Trophoblast cell (in vitro differentiated cells and primary cell): ENCODE data around the gene TH.
"Not testable (repeated sequence)": the region's sequence is repeated elsewhere in the genome, so short reads cannot be mapped to it uniquely, and the experiment has no call there.

Experiments
- DNase-seq, 2 donors: peaks; one replicate each; pipeline ENCODE4 v3.0.0-alpha.2; 2016
- H2AFZ ChIP-seq: 2 replicates; pipeline ENCODE4 v1.6.1; 2013; ENCODE audit warnings: low read length, moderate library complexity, mild to moderate bottlenecking; ENCODE audit not compliant: insufficient read depth, poor library complexity
- H2AK5ac ChIP-seq: 2 replicates; pipeline ENCODE4 v1.6.1; 2013; ENCODE audit warnings: mild to moderate bottlenecking, low read length
- H2BK120ac ChIP-seq: 2 replicates; pipeline ENCODE4 v1.6.1; 2013; ENCODE audit warnings: low read length, mild to moderate bottlenecking, moderate library complexity; ENCODE audit not compliant: insufficient read depth, poor library complexity
- H2BK12ac ChIP-seq: 2 replicates; pipeline ENCODE4 v1.6.1; 2013; ENCODE audit warnings: mild to moderate bottlenecking, low read length, moderate library complexity
- H2BK5ac ChIP-seq: 2 replicates; pipeline ENCODE4 v1.6.1; 2013; ENCODE audit warnings: low read length, low read depth, moderate library complexity, mild to moderate bottlenecking; ENCODE audit not compliant: poor library complexity
- H3K14ac ChIP-seq: 2 replicates; pipeline ENCODE4 v1.6.1; 2013; ENCODE audit warnings: mild to moderate bottlenecking, low read length
- H3K18ac ChIP-seq: 2 replicates; pipeline ENCODE4 v1.6.1; 2013; ENCODE audit warnings: mild to moderate bottlenecking, low read length
- H3K23ac ChIP-seq: 2 replicates; pipeline ENCODE4 v1.6.1; 2013; ENCODE audit warnings: low read length
- H3K27ac ChIP-seq: 2 replicates; pipeline ENCODE4 v1.5.1; 2013; ENCODE audit warnings: low read depth, mild to moderate bottlenecking, inconsistent platforms, low read length, moderate library complexity
- H3K27me3 ChIP-seq: 2 replicates; pipeline ENCODE4 v1.6.1; 2013; ENCODE audit warnings: inconsistent platforms, mild to moderate bottlenecking, low read length, moderate library complexity; ENCODE audit not compliant: insufficient read depth
- H3K36me3 ChIP-seq, 2 experiments: 1 replicate in 1 of 2; 2 replicates in 1 of 2; pipeline ENCODE4 v1.6.1; 2013; ENCODE audit warnings: low read length in 2 of 2, mild to moderate bottlenecking in 2 of 2, moderate library complexity in 1 of 2; ENCODE audit not compliant: insufficient read depth in 2 of 2, control insufficient read depth in 1 of 2
- H3K4ac ChIP-seq: 2 replicates; pipeline ENCODE4 v1.6.1; 2013; ENCODE audit warnings: low read depth, mild to moderate bottlenecking, low read length, moderate library complexity
- H3K4me1 ChIP-seq, 2 experiments: 1 replicate in 1 of 2; 2 replicates in 1 of 2; pipeline ENCODE4 v1.6.1; 2013; ENCODE audit warnings: low read length in 2 of 2, mild to moderate bottlenecking in 2 of 2, moderate library complexity in 1 of 2; ENCODE audit not compliant: insufficient read depth in 2 of 2, control insufficient read depth in 1 of 2
- H3K4me2 ChIP-seq: 2 replicates; pipeline ENCODE4 v1.6.1; 2013; ENCODE audit warnings: inconsistent platforms, mild to moderate bottlenecking, low read length, moderate library complexity
- H3K4me3 ChIP-seq: 2 replicates; pipeline ENCODE4 v1.5.1; 2013; ENCODE audit warnings: mild to moderate bottlenecking, low read depth, low read length, inconsistent platforms
- H3K79me1 ChIP-seq: one replicate; pipeline ENCODE4 v1.6.1; 2013; ENCODE audit warnings: low read length
- H3K79me2 ChIP-seq: 2 replicates; pipeline ENCODE4 v1.6.1; 2013; ENCODE audit warnings: low read length, mild to moderate bottlenecking; ENCODE audit not compliant: control insufficient read depth, insufficient read depth, poor library complexity
- H3K9ac ChIP-seq: 2 replicates; pipeline ENCODE4 v1.6.1; 2013; ENCODE audit warnings: mild to moderate bottlenecking, low read length
- H3K9me3 ChIP-seq: 2 replicates; pipeline ENCODE4 v1.6.1; 2013; ENCODE audit warnings: low read depth, mild to moderate bottlenecking, control low read depth, inconsistent platforms, low read length; ENCODE audit not compliant: insufficient read depth
- H4K12ac ChIP-seq: 2 replicates; pipeline ENCODE4 v1.6.1; 2013; ENCODE audit warnings: low read depth, mild to moderate bottlenecking, low read length, moderate library complexity
- H4K8ac ChIP-seq: 2 replicates; pipeline ENCODE4 v1.6.1; 2013; ENCODE audit warnings: low read depth, mild to moderate bottlenecking, low read length, moderate library complexity
- H4K91ac ChIP-seq: one replicate; pipeline ENCODE4 v1.6.1; 2013; ENCODE audit warnings: low read depth, mild to moderate bottlenecking, low read length, moderate library complexity
- WGBS: extraction: QIAGEN DNeasy Blood & Tissue Kit; methylation state at CpG from one replicate; pipeline ENCODE4 v1.1.7; 2013; ENCODE audit warnings: missing lambda C conversion rate; ENCODE audit not compliant: insufficient read length, insufficient coverage; ENCODE audit errors: extremely low coverage; 5-methylcytosine and 5-hydroxymethylcytosine counted together

TH gene

GRCh38 chr11:2180347-2180746 lies 8.7 kb upstream of the TH start:
- no CpG with 5 or more reads among the region's 15 CpGs for WGBS
- H3K4me2 ChIP-seq, result no peak overlapping the region
- H4K91ac ChIP-seq, result no peak overlapping the region
- H3K23ac ChIP-seq, result no peak overlapping the region
- H3K9ac ChIP-seq, result no peak overlapping the region
- H3K4ac ChIP-seq, result no peak overlapping the region
- no peaks in the 10 kb centered on the region for H3K27me3 ChIP-seq
- no peaks in the 10 kb centered on the region for H3K79me2 ChIP-seq
- no peak overlapping the region for H3K14ac ChIP-seq
- no peaks in the 10 kb centered on the region for H3K79me1 ChIP-seq
- H3K27ac ChIP-seq, result no peak overlapping the region
- no peak overlapping the region for H2BK5ac ChIP-seq
- H3K9me3 ChIP-seq, result peaks cover 4% of the 10 kb centered on the region
- no peak overlapping the region for H4K8ac ChIP-seq
- H3K4me1 ChIP-seq, result no peaks in the 10 kb centered on the region
- H3K18ac ChIP-seq, result no peak overlapping the region
- no peak overlapping the region for H2AK5ac ChIP-seq
- no peak overlapping the region for H2BK12ac ChIP-seq
- no peak for DNase-seq
- H3K36me3 ChIP-seq, result no peaks in the 10 kb centered on the region
- no peak overlapping the region for H2AFZ ChIP-seq
- H4K12ac ChIP-seq, result no peak overlapping the region
- no peak overlapping the region for H2BK120ac ChIP-seq
- no peak overlapping the region for H3K4me3 ChIP-seq

GRCh38 chr11:2179516-2179915 lies 7.9 kb upstream of the TH start:
- no peak overlapping the region for H2AFZ ChIP-seq
- H3K36me3 ChIP-seq, result no peaks in the 10 kb centered on the region
- no peak for DNase-seq
- no peak overlapping the region for H3K14ac ChIP-seq
- H4K8ac ChIP-seq, result no peak overlapping the region
- no peak overlapping the region for H3K4me3 ChIP-seq
- no peaks in the 10 kb centered on the region for H3K79me1 ChIP-seq
- H3K4me1 ChIP-seq, result no peaks in the 10 kb centered on the region
- no peak overlapping the region for H2BK5ac ChIP-seq
- H3K4me2 ChIP-seq, result no peak overlapping the region
- no peak overlapping the region for H3K18ac ChIP-seq
- H3K4ac ChIP-seq, result no peak overlapping the region
- H2AK5ac ChIP-seq, result no peak overlapping the region
- WGBS, result no CpG with 5 or more reads among the region's 10 CpGs
- peaks cover 4% of the 10 kb centered on the region for H3K9me3 ChIP-seq
- H3K79me2 ChIP-seq, result no peaks in the 10 kb centered on the region
- no peak overlapping the region for H3K23ac ChIP-seq
- no peak overlapping the region for H4K12ac ChIP-seq
- no peak overlapping the region for H4K91ac ChIP-seq
- no peak overlapping the region for H3K9ac ChIP-seq
- H2BK12ac ChIP-seq, result no peak overlapping the region
- H3K27ac ChIP-seq, result no peak overlapping the region
- H2BK120ac ChIP-seq, result no peak overlapping the region
- H3K27me3 ChIP-seq, result no peaks in the 10 kb centered on the region

- H3K9ac ChIP-seq, result no peak overlapping the region
- WGBS, result no CpG with 5 or more reads among the region's 16 CpGs
- peaks cover 4% of the 10 kb centered on the region for H3K9me3 ChIP-seq
- no peak overlapping the region for H3K4me2 ChIP-seq
- no peaks in the 10 kb centered on the region for H3K36me3 ChIP-seq
- no peak overlapping the region for H3K23ac ChIP-seq
- H2BK120ac ChIP-seq, result no peak overlapping the region
- no peak overlapping the region for H2BK12ac ChIP-seq
- H3K79me1 ChIP-seq, result no peaks in the 10 kb centered on the region
- no peaks in the 10 kb centered on the region for H3K27me3 ChIP-seq
- peak; percentile 38 to 43 for DNase-seq
- H3K27ac ChIP-seq, result no peak overlapping the region
- no peak overlapping the region for H3K4me3 ChIP-seq
- no peak overlapping the region for H4K8ac ChIP-seq
- no peak overlapping the region for H4K12ac ChIP-seq
- H2AK5ac ChIP-seq, result no peak overlapping the region
- H3K14ac ChIP-seq, result no peak overlapping the region
- H3K4ac ChIP-seq, result no peak overlapping the region
- H2BK5ac ChIP-seq, result no peak overlapping the region
- H2AFZ ChIP-seq, result no peak overlapping the region
- H3K18ac ChIP-seq, result no peak overlapping the region
- H3K4me1 ChIP-seq, result no peaks in the 10 kb centered on the region
- H4K91ac ChIP-seq, result no peak overlapping the region
- H3K79me2 ChIP-seq, result no peaks in the 10 kb centered on the region
These were observed 7.4 kb upstream of the TH start for GRCh38 chr11:2178906-2179494.

GRCh38 chr11:2178055-2178773 lies 6.6 kb upstream of the TH start:
- H3K27ac ChIP-seq, H3K79me2 ChIP-seq, H2BK5ac ChIP-seq, H4K8ac ChIP-seq, H3K14ac ChIP-seq, DNase-seq, H3K79me1 ChIP-seq, H2BK12ac ChIP-seq, H3K4me1 ChIP-seq, H4K12ac ChIP-seq, H4K91ac ChIP-seq, H3K18ac ChIP-seq, H3K4me2 ChIP-seq, H3K36me3 ChIP-seq, H3K9me3 ChIP-seq, H3K27me3 ChIP-seq, H3K23ac ChIP-seq, H3K4me3 ChIP-seq, H3K4ac ChIP-seq, H3K9ac ChIP-seq, H2AK5ac ChIP-seq, H2BK120ac ChIP-seq, H2AFZ ChIP-seq: not testable (repeated sequence)
- no CpG with 5 or more reads among the region's 16 CpGs for WGBS
